SKM-1 (cell line): Measurements from ENCODE around the gene ZNF845.
"Not testable (repeated sequence)": the region's sequence is repeated elsewhere in the genome, so short reads cannot be mapped to it uniquely, and the experiment has no call there.

Source experiments
- DNase-seq: peaks from one replicate; lab custom pipeline; 2025; ENCODE audit not compliant: unreplicated experiment; lab: John Stamatoyannopoulos, UW

Gene ZNF845

DNA sequence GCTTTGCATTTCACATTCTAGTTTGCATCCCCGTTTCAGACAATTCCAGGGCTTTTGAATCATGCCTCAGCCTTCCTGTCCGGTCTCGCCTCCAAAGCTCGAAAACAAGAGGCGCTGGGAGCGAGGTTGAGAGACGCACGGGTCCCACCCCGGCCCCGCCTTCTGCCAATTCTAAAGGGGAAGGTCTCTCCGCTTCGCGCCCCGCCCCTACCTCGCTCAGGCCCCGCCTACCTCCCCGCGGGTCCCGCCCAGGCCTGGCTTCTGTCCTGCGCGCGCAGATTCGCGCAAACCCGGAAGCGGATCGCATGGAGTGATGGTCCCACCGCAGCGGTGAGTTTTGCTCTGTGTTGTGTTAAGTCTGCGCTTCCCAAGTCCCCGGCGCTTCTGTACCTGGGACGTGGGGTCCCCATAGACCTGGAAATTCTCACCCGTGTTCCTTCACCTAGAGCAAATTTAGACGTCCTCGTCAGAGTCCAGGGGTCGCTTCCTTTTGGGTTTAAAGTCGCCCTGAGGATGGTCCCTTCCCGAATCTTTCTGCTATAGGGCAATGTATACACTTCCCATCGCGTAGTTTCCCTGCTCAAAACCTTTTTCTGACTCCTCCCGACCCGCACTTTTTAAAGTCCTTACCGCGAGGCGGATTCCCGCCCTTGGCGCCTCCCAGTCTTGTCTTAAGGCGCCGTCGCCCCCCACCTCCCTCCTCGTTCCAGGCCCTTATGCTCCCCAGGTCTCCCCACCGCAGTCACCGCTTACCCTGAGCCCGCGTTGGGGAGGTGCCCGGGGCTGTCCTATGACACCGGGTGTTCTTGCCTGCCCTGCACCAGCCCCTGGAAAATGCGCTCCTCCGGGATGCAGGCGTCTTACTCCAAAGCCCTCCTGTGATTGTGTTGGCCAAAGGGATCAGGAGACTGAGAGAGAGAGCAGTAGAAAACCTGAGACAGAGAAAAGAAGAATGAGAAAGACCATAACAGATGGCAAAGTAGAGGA lies at the start of gene ZNF845:
ZNF845 (plus strand) TSS at position 287 of the 987 bp plus-strand sequence. CDS start 7,559 bp downstream, outside the sequence.
- DNase-seq = peak; percentile 39

DNA sequence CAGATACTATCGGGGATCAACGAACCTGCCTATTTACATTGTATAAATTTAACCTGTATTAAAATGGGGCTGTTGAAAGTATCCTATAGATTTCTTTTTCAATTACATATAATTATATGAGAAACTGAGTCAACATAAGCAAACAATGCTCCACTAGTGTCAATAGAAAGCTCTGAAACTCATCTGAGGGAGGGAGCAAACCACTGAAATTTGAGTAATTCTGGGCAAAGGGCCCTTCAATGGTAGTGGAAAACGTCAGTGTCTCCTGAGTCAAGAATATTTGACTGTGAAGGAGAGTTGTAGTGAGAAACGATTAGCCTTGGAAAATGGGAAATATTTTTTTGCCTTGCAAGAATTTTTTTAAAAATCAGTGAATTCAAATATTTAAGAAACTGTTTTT lies 48.5 kb upstream of the ZNF845 start:
- no peak for DNase-seq

DNA sequence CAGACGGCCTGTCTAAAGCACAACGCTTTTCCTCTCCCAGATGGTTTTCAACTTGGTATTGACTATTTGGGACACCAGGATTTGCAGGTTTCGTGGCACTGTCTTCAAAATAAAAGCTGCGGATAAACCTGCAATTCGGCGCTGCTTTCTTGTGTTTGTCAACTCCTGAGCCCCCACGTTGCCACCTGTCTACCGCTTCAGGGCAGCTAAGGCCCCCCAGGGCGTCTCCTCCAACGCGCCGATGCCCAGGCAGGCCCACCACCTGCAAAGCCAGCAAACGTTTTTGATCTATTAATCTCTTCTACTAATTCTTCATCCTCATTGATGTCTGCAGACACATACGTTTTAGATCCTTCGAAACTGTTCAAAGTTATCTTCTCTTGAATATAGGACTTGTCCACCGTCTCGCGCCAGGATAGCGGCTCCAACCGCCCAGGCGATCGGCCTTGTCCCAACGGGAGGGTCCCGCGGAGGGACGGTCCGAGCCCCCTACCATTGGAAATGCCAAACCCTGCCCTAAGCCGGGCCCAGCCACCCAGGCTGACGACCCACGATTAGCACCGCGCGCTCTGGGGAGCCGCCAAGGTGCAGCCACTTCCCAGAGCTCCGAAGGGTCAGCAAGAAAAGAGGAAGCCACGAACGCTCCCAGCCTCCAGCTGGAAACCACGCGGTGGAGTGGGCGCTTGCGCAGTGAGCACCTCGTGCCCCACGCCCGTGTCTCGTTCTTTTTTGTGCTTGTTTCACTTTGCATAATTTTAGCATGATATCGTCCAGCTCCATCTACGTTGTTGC lies 42.6 kb upstream of the ZNF845 start:
- DNase-seq = no peak

DNA sequence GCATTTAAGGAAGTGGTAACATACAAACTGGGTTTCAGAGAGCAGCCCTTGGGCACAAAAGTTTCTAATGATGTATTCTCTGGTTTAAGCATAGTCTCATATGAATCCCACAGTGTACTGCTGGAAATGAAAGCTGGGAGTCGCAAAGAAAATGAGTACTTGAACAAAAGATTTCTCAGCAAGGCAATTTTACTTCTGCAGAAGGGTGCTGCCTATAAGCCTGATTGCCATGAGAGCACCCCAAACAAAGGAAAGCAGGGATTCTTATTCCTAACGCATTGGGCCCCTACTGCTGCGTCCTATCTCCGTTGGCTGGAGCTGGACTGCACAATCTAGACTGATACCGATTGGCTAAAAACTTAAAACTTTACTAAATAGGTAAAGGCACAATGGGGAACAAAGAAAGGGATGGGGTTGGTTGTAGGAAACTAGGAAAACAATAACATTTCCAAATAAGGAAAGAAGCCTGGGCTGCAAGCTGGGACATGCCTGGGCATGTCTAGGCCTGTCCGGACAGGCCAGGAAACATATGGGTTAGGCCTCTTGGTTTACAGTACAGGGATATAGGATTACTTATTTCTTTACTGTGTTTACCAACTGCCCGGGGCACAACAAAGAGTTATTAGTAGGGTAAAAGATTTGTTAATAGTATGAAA lies 38.6 kb upstream of the ZNF845 start:
- DNase-seq = no peak

DNA sequence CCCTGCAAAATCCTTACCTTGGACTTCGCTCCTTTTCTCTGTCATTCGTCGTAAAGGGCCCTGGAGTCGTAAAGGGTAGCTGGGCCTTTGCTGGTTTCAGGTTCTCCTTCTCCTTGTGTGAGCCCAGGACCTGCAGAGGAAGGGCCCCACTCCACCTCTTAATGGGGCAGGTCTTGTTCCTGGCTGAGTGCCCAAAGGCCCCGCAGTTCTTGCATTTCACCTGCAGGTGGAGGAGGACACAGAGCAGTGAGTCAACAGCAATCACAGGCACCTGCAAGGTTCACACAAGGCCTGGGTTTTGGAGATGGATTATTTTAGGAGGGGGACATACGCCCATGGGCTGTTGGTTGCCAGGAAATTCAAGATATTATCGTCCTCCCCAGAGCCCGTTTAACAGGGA lies 32.2 kb upstream of the ZNF845 start:
- DNase-seq = not testable (repeated sequence)

DNA sequence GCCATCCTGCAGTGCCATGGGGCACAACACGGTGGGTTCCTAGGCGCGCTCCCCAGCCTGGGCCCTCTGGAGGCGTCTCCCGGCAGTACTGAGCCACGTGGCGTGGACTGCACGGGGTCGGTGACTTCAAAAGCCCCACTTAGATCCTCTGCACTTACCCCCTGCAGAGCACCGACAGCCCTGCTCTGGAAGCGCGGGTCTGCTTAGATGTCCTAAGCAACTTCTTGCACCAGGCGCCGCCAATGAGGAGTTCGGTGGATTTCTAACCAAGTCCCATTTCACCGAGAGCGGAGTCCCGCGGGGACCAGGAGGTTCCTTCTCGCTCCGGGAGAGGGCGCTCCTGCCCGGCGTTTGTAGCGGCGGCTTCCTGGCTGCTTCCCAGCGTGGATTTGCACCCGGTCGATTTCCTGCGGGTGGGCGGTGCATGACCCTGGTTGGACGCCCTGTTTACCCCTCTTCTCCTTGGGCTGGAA lies 25.2 kb upstream of the ZNF845 start:
- no peak for DNase-seq

DNA sequence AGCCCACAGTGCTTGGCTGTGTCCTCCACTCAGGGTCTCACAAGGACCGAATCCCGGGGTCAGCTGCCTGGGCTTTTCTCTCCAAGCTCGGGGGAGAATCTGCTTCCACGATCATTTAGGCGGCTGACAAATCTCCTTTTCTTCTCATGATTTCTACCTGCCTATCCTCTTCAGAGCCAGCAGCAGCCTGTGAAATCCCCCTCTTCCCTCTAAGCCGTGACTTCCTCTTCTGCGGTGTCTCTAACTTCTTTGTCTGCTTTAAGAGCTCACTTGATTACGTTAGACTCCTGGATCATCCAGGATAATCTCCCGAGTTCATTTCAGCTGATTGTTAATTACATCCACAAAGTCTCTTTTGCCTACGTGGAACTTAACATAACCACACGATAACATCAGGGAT lies 22.5 kb upstream of the ZNF845 start:
- DNase-seq = no peak

DNA sequence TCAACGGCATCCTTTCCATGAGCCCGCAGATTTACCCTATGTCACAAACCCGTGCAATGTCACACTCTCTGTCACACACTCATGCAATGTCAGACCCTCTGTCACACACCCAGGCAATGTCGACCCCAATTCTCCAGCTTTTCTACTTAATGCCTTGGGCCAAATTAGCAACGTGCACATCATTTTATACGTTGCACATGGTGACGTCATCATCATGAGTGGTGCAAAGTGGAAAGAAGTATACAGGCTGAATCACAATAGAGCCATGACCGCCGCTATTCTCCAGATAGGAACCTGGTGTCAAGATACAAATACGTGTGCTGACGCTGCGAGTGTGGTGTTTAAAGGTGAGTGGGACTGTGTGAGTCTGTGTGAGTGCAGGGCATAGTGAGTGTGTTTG lies 21.7 kb upstream of the ZNF845 start:
- DNase-seq = no peak

DNA sequence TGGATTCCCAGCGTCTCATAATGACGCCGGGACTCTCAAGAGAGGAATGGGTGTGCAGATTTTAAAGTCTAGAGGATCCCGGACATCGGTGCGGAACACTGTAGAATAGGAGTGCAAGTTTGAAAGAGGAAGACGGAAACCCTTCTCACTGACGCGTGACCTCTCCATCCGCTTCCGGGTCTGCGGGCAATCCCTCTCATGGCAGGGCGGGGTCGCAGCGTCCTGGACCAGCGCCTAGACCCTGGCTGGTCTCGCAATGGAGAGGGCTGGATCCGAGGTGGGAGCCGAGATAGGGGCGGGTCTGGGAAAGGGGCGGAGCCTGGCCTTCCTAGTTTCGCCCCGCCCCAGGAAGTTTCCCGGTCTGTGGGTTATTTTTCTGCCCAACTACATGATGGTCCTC lies 4.6 kb upstream of the ZNF845 start:
- DNase-seq = no peak

DNA sequence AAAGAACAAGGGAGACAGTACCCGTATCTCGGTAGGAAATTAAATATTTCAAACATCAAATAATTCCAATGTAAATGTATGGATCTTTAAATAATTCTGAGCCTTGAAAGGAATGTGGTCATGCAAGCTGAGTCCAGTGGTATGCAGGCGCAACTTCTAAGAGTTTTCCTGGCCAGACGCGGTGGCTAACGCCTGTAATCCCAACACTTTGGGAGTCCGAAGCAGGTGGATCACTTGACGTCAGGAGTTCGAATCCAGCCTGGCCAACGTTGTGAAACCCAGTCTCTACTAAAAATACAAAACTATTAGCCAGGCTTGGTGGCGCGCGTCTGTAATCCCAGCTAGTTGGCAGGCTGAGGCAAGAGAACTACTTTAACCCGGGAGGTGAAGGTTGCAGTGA lies 1.1 kb upstream of the ZNF845 start:
- DNase-seq = no peak

DNA sequence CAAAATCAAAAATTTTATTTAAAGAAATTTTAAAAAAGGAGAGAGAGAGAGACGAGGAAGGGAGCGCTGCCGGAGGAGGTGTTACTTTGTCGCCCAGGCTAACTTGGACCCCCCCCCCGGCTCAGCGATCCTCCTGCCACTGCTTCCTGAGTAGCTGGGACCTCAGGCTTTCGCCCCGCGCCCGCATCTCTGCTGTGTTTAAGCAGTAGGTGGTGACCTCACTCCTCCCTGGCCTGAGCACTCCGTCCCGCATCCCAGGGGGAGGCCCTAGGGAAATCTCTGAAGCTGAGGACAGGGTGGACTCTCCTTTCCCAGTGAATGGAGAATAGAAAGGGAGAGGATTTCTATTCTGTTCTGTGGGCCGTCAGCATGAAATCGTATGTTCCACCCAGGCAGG lies 485 bp upstream of the ZNF845 start:
- no peak for DNase-seq

DNA sequence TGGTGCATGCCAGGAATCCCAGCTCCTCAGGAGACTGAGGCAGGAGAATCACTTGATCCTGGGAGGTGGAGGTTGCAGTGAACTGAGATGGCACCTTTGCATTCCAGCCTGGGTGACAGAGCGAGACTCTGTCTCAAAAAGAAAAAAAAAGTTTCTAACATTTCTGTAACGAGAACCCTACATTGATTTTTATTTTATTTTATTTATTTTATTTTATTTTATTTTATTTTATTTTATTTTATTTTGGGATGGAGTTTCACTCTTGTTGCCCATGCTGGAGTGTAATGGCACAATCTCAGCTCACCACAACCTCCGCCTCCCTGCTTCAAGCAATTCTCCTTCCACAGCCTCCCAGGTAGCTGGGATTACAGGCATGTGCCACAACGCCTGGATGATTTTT lies 10.9 kb downstream of the ZNF845 start:
- DNase-seq = not testable (repeated sequence)

DNA sequence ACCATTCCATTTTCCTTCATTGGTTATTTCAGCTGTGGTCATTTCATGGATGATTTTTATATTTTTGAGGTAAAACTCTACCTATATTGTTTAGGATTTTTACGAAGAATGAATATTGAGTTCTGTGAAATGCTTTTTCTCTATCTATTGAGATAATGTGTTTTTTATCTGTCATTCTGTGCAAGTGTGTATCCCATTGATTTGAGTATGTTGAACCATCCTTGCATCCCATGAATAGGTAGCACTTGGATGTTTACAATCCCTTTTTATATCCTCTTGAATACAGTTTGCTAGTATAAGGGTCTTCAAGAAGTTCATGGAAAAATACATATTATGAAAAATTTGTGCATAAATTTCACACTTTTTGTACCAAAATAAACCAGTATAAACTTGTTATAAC lies 22.2 kb downstream of the ZNF845 start:
- no peak for DNase-seq

DNA sequence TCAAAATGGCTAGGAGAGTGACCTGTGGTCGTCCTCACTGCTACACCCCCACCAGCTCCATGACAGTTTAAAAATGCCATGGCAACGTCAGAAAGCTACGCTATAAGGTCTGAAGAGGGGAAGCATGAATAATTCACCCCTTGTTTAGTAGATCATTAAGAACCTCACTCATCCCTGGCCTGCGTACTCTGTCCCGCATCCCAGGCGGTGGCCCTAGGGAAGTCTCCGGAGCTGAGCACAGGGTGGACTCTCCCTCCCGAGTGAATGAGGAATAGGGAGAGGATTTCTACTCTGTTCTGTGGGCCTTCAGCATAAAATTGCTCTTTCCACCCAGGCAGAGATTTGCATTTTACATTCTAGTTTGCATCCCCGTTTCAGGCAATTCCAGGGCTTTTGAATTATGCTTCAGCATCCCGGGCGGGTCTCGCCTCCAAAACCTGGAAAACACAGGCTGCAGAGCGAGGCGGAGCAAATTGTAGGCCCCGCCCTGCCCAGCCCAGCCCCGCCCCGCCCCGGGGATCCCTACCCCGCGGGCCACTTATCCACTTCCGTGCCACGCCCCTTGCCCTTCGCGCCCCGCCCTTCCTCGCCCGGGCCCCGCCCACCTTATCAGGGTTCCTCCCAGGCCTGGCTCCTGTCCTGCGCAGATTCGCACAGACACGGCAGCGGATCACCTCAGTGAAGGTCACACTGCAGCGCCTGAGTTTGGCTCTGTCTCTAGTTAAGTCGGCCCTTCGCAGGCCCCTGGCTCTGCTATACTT lies 24.5 kb downstream of the ZNF845 start:
- no peak for DNase-seq

DNA sequence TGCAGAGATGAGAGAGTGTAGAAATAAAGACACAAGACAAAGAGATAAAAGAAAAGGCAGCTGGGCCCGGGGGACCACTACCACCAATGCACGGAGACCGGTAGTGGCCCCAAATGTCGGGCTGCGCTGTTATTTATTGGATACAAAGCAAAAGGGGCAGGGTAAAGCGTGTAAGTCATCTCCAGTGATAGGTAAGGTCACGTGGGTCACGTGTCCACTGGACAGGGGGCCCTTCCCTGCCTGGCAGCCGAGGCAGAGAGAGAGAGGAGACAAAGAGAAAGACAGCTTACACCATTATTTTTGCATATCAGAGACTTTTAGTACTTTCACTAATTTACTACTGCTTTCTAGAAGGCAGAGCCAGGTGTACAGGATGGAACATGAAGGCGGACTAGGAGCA lies 26.5 kb downstream of the ZNF845 start:
- not testable (repeated sequence) for DNase-seq

DNA sequence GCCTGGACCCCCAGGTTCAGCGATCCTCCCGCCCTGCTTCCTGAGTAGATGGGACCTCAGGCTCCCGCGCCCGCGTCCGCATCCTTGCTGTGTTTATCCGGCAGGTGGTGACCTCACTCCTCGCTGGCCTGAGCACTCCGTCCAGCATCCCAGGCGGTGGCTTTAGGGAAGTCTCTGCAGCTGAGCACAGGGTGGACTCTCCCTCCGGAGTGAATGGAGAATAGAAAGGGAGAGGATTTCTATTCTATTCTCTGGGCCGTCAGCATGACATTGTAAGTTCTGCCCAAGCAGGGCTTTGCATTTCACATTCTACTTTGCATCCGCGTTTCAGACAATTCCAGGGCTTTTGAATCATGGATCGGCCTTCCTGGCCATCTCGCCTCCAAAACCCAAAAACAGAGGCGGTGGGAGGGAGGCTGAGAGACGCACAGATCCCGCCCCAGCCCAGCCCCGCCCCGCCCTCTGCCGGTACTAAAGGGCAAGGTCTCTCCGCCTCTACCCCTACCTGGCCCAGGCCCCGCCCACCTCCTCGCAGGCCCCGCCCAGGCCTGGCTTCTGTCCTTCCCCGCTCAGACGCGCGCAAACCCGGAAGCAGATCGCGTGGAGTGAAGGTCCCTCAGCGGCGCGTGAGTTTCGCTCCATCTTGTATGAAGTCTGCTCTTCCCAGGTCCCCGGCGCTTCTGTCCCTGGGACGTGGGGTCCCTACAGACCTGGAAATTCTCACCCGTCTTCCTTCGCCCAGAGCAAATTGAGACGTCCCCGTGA lies 31.8 kb downstream of the ZNF845 start, which contains the start of gene ZNF525:
ZNF525 (plus strand) TSS at position 572 of the 765 bp plus-strand sequence. CDS start 6,577 bp downstream, outside the sequence.
- peak; percentile 38 for DNase-seq

DNA sequence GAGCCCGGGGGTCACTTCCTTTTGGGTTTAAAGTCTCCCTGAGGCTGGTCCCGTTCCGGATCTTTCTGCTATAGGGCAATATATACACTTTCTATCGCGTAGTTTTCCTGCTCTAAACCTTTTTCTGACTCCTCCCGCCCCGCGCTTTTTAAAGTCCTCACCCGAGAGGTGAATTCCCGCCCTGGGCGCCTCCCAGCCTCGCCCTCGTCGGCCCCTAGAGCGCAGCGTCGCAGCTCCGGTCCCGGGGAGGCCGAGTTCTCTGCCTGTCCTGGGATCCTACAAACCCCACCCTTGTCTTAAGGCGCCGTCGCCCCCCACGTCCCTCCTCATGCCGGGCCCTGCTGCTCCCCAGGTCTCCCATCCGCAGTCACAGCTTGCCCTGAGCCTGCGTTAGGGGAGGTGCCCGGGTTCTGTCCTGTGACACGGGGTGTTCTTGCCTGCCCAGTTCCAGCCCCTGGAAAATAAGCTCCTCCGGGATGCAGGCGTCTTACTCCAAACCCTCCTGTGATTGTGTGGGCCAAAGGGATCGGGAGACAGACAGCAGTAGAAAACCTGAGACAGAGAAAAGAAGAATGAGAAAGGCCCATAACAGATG lies 32.4 kb downstream of the ZNF845 start:
- no peak for DNase-seq

DNA sequence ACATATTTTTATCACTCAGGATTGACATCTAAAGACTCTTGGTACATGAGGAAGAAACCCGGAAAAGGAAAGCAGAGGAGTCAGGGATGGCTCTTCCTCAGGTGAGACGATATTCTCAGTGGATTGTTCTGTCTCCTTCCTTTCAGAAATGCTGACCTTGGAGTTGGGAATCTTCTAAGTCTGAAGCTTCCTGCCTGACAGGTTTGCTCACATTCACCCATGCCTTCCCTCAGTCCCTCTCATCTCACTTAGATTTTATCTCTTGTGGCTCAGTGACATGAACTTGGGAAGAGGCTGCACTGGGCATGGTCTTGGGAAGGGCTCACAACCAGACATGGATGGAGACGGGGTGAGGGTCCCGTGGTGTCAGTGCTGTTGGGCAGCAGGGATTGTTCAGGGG lies 38.6 kb downstream of the ZNF845 start:
- DNase-seq = no peak

DNA sequence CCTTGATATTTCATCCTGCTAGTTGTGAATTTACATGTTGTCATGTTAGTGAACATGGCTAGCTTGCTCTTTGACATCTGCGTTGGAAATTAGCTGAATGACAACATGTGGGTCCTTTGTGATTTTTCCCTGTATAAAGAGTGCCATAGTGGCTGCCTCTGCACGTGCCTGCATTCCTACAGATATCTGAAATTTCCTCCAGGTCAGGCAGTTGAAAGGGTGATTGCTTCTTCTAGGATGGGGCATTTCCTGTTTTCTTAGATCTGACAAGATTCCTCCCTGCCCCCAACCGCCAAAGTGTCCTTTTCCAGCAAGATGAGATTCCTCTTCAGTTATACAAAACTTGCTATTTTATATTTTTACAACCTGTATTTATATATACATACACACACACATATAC lies 40.7 kb downstream of the ZNF845 start:
- DNase-seq = no peak
